ENCODE results near the gene C20orf96.

GRCh38 chr20:334578-334977 is 44.0 kb upstream of the C20orf96 start:
- TF ChIP-seq, protein P1, sequence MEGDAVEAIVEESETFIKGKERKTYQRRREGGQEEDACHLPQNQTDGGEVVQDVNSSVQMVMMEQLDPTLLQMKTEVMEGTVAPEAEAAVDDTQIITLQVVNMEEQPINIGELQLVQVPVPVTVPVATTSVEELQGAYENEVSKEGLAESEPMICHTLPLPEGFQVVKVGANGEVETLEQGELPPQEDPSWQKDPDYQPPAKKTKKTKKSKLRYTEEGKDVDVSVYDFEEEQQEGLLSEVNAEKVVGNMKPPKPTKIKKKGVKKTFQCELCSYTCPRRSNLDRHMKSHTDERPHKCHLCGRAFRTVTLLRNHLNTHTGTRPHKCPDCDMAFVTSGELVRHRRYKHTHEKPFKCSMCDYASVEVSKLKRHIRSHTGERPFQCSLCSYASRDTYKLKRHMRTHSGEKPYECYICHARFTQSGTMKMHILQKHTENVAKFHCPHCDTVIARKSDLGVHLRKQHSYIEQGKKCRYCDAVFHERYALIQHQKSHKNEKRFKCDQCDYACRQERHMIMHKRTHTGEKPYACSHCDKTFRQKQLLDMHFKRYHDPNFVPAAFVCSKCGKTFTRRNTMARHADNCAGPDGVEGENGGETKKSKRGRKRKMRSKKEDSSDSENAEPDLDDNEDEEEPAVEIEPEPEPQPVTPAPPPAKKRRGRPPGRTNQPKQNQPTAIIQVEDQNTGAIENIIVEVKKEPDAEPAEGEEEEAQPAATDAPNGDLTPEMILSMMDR (IDR thresholded peaks at IDR 0.05): no peak
- TF ChIP-seq POLR2A (IDR thresholded peaks at IDR 0.05) (no peak), EP300 (IDR thresholded peaks at IDR 0.05) (no peak)

Measured in ovary (tissue), 3 donors.